ENCODE data around the gene IFT57. TPM values are rescaled to one million over a fixed set of nuclear protein-coding genes. Genes with fewer than 3 reads are reported as not detected.

IFT57 gene
- total and polyA plus RNA-seq, 9 of the 15 experiments (the other 6 are each of a cell fraction or from before 2014, with no cell fraction given) = 1.5 to 20.1 (median 9.9) TPM

- no peak for TF ChIP-seq GMEB1 (CRISPR knock-in tag; IDR thresholded peaks at IDR 0.05)
- TF ChIP-seq MXD1 (CRISPR knock-in tag; IDR thresholded peaks at IDR 0.05; ENCODE audit: borderline replicate concordance, poor library complexity, severe bottlenecking) = no peak
- no peak for TF ChIP-seq CHAMP1 (IDR thresholded peaks at IDR 0.05)
- TF ChIP-seq ATF1 (CRISPR knock-in tag; IDR thresholded peaks at IDR 0.05) = peak; percentile 52; the same call in 1 of the 2 replicates
- TF ChIP-seq ATF1 (tag; IDR thresholded peaks at IDR 0.05) = peak; percentile 97
- TF ChIP-seq CBFB (CRISPR knock-in tag; IDR thresholded peaks at IDR 0.05) = 0 out of 2 replicates have a peak, but pooled peaks have one; percentile 18
- TF ChIP-seq ZSCAN32 (CRISPR knock-in tag; IDR thresholded peaks at IDR 0.05) = no peak
- TF ChIP-seq CLOCK (CRISPR knock-in tag; IDR thresholded peaks at IDR 0.05; ENCODE audit: borderline replicate concordance) = no peak
- TF ChIP-seq NUFIP1 (IDR thresholded peaks at IDR 0.05; ENCODE audit: partially characterized antibody) = no peak
- TF ChIP-seq NFATC3 (IDR thresholded peaks at IDR 0.05) = no peak
- TF ChIP-seq ZNF707 (CRISPR knock-in tag; conservative IDR thresholded peaks at IDR 0.05) = no peak
- no peak for TF ChIP-seq TEAD4 (IDR thresholded peaks at IDR 0.05; ENCODE audit: low read length)
- TF ChIP-seq TEAD4 (CRISPR knock-in tag; IDR thresholded peaks at IDR 0.05; ENCODE audit: borderline replicate concordance) = no peak
- TF ChIP-seq CTBP1 (IDR thresholded peaks at IDR 0.05; ENCODE audit: borderline replicate concordance) = no peak
- TF ChIP-seq ZNF79 (CRISPR knock-in tag; IDR thresholded peaks at IDR 0.05; ENCODE audit: low read depth) = no peak
- TF ChIP-seq BRD9 (IDR thresholded peaks at IDR 0.05; ENCODE audit: low read depth, partially characterized antibody) = no peak
- peak; percentile 31; the same call in 1 of the 2 replicates for TF ChIP-seq VEZF1 (CRISPR knock-in tag; IDR thresholded peaks at IDR 0.05)
- TF ChIP-seq HDAC1 (IDR thresholded peaks at IDR 0.05) = peak in 1 of 2 experiments; percentile 78; a peak in 2 of 4 replicates
- no peak for TF ChIP-seq MED1 (CRISPR knock-in tag; IDR thresholded peaks at IDR 0.05; ENCODE audit: borderline replicate concordance)
These were observed at the start of gene IFT57 (continued) for GRCh38 chr3:108221911-108222852.
